A549 (cell line): Measurements from ENCODE around the gene HELT. TPM values are rescaled to one million over a fixed set of nuclear protein-coding genes. Genes with fewer than 3 reads are reported as not detected.

Experiments
- ATAC-seq, 2 experiments: fragments of 200-7000 bp in 1 of 2; fragments of >200 bp in 1 of 2; cut with Nextera tagmentation in 1 of 2; cut with Tn5 transposase in 1 of 2; 3 replicates each; pipeline versions ENCODE4 v1.8.0 to v1.9.1; 2018 to 2020; ENCODE audit warnings: mild to moderate bottlenecking in 1 of 2, moderate library complexity in 1 of 2
- CTCF ChIA-PET: fragments of 300-600 bp; sonication (Branson Sonifier 250); formaldehyde crosslinking; extraction: SDS; loops from one replicate; lab custom pipeline; 2021; ENCODE audit warnings: antibody characterized with exemption, inconsistent platforms; lab: Yijun Ruan, JAX
- POLR2A ChIA-PET: fragments of 350-600 bp; formaldehyde crosslinking; extraction: SDS; loops from one replicate; lab custom pipeline; 2021; ENCODE audit warnings: antibody characterized with exemption, inconsistent platforms; lab: Yijun Ruan, JAX
- DNase-seq, 2 experiments: peaks; one replicate each; pipeline versions ENCODE4 v3.0.0 to v3.0.0-alpha.2; 2011 to 2016; ENCODE audit warnings: low read depth in 1 of 2, low spot score in 1 of 2
- FAIRE-seq: peaks from 2 replicates; lab custom pipeline; 2011; peaks lifted over from hg19 to GRCh38; lab: Jason Lieb, UNC
- H3K27ac ChIP-seq, 2 experiments: fragments of >200 bp; sonication (Bioruptor Twin); formaldehyde crosslinking; 3 replicates each; pipeline ENCODE4 v1.5.1; 2016 to 2017
- H3K4me1 ChIP-seq: fragments of >200 bp; sonication (Bioruptor Twin); formaldehyde crosslinking; 3 replicates; pipeline ENCODE4 v1.6.1; 2016
- H3K4me2 ChIP-seq: fragments of >200 bp; sonication (Bioruptor Twin); formaldehyde crosslinking; 3 replicates; pipeline ENCODE4 v1.6.1; 2016
- H3K4me3 ChIP-seq: fragments of >200 bp; sonication (Bioruptor Twin); formaldehyde crosslinking; 3 replicates; pipeline ENCODE4 v1.5.1; 2016
- H3K9me3 ChIP-seq: fragments of >200 bp; sonication (Bioruptor Twin); formaldehyde crosslinking; 3 replicates; pipeline ENCODE4 v1.6.1; 2016
- BHLHE40 ChIP-seq: IDR thresholded peaks from 2 replicates; pipeline ENCODE4 v1.6.1; 2012; ENCODE audit warnings: low read depth, low read length, inconsistent platforms
- CEBPB ChIP-seq, 2 experiments: fragments of >200 bp in 1 of 2; sonication (Bioruptor Twin) in 1 of 2; formaldehyde crosslinking in 1 of 2; IDR thresholded peaks; 2 replicates each; pipeline ENCODE4 v1.6.1; 2012 to 2016
- CHD2 ChIP-seq: fragments of 150-350 bp; IDR thresholded peaks from 2 replicates; pipeline ENCODE4 v1.6.1; 2014; ENCODE audit warnings: low read length; ENCODE audit not compliant: partially characterized antibody
- EHF ChIP-seq: fragments of 250-450 bp; sonication (Bioruptor Pico); IDR thresholded peaks from 2 replicates; pipeline ENCODE4 v1.5.0; 2020; ENCODE audit warnings: mild to moderate bottlenecking
- EHMT2 ChIP-seq: fragments of 200-600 bp; sonication (generic); IDR thresholded peaks from 2 replicates; pipeline ENCODE4 v1.6.1; 2016; ENCODE audit warnings: antibody characterized with exemption, low read depth, mild to moderate bottlenecking, moderate library complexity
- ESRRA ChIP-seq: fragments of 150-350 bp; IDR thresholded peaks from 2 replicates; pipeline ENCODE4 v1.6.1; 2014; ENCODE audit warnings: mild to moderate bottlenecking, low read length, borderline replicate concordance
- FOSB ChIP-seq: fragments of 250-450 bp; sonication (Bioruptor Pico); IDR thresholded peaks from 2 replicates; pipeline ENCODE4 v1.5.0; 2020; ENCODE audit warnings: mild to moderate bottlenecking, moderate library complexity
- FOSL2 ChIP-seq, 2 experiments: fragments of 450-650 bp in 1 of 2; fragments of >200 bp in 1 of 2; sonication (Bioruptor Twin) in 1 of 2; formaldehyde crosslinking; IDR thresholded peaks; 2 replicates each; pipeline versions ENCODE4 v1.5.0 to v1.6.1; 2016 to 2020; ENCODE audit warnings: mild to moderate bottlenecking in 1 of 2, moderate library complexity in 1 of 2
- FOXS1 ChIP-seq: fragments of 250-450 bp; sonication (Bioruptor Pico); IDR thresholded peaks from 2 replicates; pipeline ENCODE4 v1.5.0; 2020; ENCODE audit warnings: mild to moderate bottlenecking, moderate library complexity
- GATA3 ChIP-seq: IDR thresholded peaks from 2 replicates; pipeline ENCODE4 v1.6.1; 2012; ENCODE audit warnings: borderline replicate concordance
- HOXA7 ChIP-seq: fragments of 250-450 bp; sonication (Bioruptor Pico); IDR thresholded peaks from 2 replicates; pipeline ENCODE4 v1.5.0; 2020; ENCODE audit warnings: mild to moderate bottlenecking, moderate library complexity
- HOXB13 ChIP-seq: fragments of 250-450 bp; sonication (Bioruptor Pico); IDR thresholded peaks from 2 replicates; pipeline ENCODE4 v1.5.0; 2020; ENCODE audit warnings: low read depth, mild to moderate bottlenecking, moderate library complexity
- HOXB5 ChIP-seq: fragments of 250-450 bp; sonication (Bioruptor Pico); IDR thresholded peaks from 2 replicates; pipeline ENCODE4 v1.5.0; 2020; ENCODE audit warnings: mild to moderate bottlenecking, moderate library complexity
- JUN ChIP-seq, 2 experiments: fragments of >200 bp; sonication (Bioruptor Twin); formaldehyde crosslinking; IDR thresholded peaks; 2 replicates in 1 of 2; 3 replicates in 1 of 2; pipeline ENCODE4 v1.6.1; 2016 to 2017
- JUNB ChIP-seq: fragments of >200 bp; sonication (Bioruptor Twin); formaldehyde crosslinking; IDR thresholded peaks from 2 replicates; pipeline ENCODE4 v1.6.1; 2016
- KDM1A ChIP-seq: fragments of 200-600 bp; sonication (generic); IDR thresholded peaks from 2 replicates; pipeline ENCODE4 v1.6.1; 2016; ENCODE audit warnings: low read depth, mild to moderate bottlenecking
- NR3C1 ChIP-seq: fragments of >200 bp; sonication (Bioruptor Twin); formaldehyde crosslinking; IDR thresholded peaks from 3 replicates; pipeline ENCODE4 v1.6.1; 2017
- PHF8 ChIP-seq: fragments of 200-600 bp; sonication (generic); IDR thresholded peaks from 2 replicates; pipeline ENCODE4 v1.6.1; 2016; ENCODE audit warnings: low read depth, mild to moderate bottlenecking, antibody characterized with exemption, moderate library complexity, borderline replicate concordance
- POLR2A ChIP-seq: IDR thresholded peaks from 2 replicates; pipeline ENCODE4 v1.6.1; 2012; ENCODE audit warnings: mild to moderate bottlenecking, low read length
- RFX5 ChIP-seq: fragments of 450-650 bp; IDR thresholded peaks from 2 replicates; pipeline ENCODE4 v1.7.1; 2014; ENCODE audit warnings: antibody characterized with exemption, mild to moderate bottlenecking, moderate library complexity
- ZC3H11A ChIP-seq: fragments of 450-650 bp; IDR thresholded peaks from 2 replicates; pipeline ENCODE4 v1.6.1; 2014; ENCODE audit warnings: antibody characterized with exemption, mild to moderate bottlenecking
- ZNF302 ChIP-seq: fragments of 250-450 bp; sonication (Bioruptor Pico); IDR thresholded peaks from 2 replicates; pipeline ENCODE4 v1.9.0; 2021; ENCODE audit warnings: inconsistent platforms, mild to moderate bottlenecking, moderate library complexity
- WGBS: methylation state at CpG from one replicate; pipeline ENCODE4 v1.1.6; 2017; ENCODE audit errors: missing lambda C conversion rate; 5-methylcytosine and 5-hydroxymethylcytosine counted together
- polyA plus RNA-seq, 4 experiments: library from polyadenylated mRNA; depleted of rRNA in 3 of 4; stranded (reverse); fragments of >200 nt; fragmentation: RNase III in 1 of 4; extraction: RNeasy Plus Mini Kit Qiagen cat#74134 plus additional on column Dnase treatment in 1 of 4; gene quantifications; 2 replicates in 3 of 4; 3 replicates in 1 of 4; pipeline ENCODE4 v1.2.3, GENCODE V29; 2011 to 2017
- TF ChIP-seq, protein P1 (sequence below): fragments of 250-450 bp; sonication (Bioruptor Pico); IDR thresholded peaks from 2 replicates; pipeline ENCODE4 v1.5.0; 2021; ENCODE audit warnings: mild to moderate bottlenecking, moderate library complexity, borderline replicate concordance
- TF ChIP-seq, protein P2 (sequence below): fragments of 450-650 bp; IDR thresholded peaks from 2 replicates; pipeline ENCODE4 v1.6.1; 2014; ENCODE audit warnings: antibody characterized with exemption
- TF ChIP-seq, protein P3 (sequence below): fragments of 250-450 bp; sonication (Bioruptor Pico); IDR thresholded peaks from 2 replicates; pipeline ENCODE4 v1.5.0; 2020; ENCODE audit warnings: low read depth, mild to moderate bottlenecking, moderate library complexity

The HELT gene
- polyA plus RNA-seq, 2 of the 4 experiments (the other 2 are of a cell fraction), result not detected

DNA sequence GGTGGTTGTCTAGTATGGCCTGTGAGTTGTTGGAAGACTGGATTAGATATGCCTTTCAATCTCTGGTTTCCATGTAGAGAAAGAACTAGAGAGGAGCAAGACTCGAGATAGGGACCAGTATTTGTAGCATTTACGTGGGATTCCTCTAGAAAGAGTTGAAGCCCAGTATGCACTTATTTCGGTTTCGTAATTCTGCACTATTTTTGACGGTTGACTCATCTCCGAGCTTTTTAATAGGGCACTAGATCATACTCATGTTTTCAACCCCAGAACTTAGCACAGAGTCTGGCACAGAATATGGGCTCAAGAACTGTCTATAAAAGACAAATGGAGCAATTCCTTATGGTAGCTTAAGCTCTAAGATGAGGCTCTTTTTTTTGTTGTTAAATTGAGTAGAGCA lies 15.7 kb downstream of the HELT start:
- ChIA-PET POLR2A (no interaction called here), CTCF (interaction anchor here (1.1 to 2.8 kb wide), 2 partner anchors 62 to 101 kb away, joined by 4 to 7 read pairs; no protein-coding TSS in a partner anchor)
- no peak for TF ChIP-seq KDM1A
- TF ChIP-seq FOSB (CRISPR knock-in tag), result no peak
- no peak for TF ChIP-seq FOSL2 (IDR thresholded peaks at IDR 0.05)
- TF ChIP-seq FOSL2 (CRISPR knock-in tag; IDR thresholded peaks at IDR 0.05), result 0 out of 2 replicates have a peak, but pooled peaks have one; percentile 5
- TF ChIP-seq NR3C1, result no peak
- TF ChIP-seq, protein P1, sequence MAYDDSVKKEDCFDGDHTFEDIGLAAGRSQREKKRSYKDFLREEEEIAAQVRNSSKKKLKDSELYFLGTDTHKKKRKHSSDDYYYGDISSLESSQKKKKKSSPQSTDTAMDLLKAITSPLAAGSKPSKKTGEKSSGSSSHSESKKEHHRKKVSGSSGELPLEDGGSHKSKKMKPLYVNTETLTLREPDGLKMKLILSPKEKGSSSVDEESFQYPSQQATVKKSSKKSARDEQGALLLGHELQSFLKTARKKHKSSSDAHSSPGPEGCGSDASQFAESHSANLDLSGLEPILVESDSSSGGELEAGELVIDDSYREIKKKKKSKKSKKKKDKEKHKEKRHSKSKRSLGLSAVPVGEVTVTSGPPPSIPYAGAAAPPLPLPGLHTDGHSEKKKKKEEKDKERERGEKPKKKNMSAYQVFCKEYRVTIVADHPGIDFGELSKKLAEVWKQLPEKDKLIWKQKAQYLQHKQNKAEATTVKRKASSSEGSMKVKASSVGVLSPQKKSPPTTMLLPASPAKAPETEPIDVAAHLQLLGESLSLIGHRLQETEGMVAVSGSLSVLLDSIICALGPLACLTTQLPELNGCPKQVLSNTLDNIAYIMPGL, result no peak
- no peak for TF ChIP-seq BHLHE40
- TF ChIP-seq EHMT2, result no peak
- TF ChIP-seq JUN (IDR thresholded peaks at IDR 0.05), result no peak
- TF ChIP-seq, all 56 proteins: peak for 1
- no peak overlapping the region for H3K4me3 ChIP-seq
- no peaks in the 10 kb centered on the region for H3K4me1 ChIP-seq
- H3K27ac ChIP-seq, result no peak overlapping the region
- no peak for DNase-seq
- no peak overlapping the region for H3K4me2 ChIP-seq
- 32% methylated on average over 6 of the region's 6 CpGs for WGBS
- no peak for FAIRE-seq
- no peaks in the 10 kb centered on the region for H3K9me3 ChIP-seq
- no peak for ATAC-seq

DNA sequence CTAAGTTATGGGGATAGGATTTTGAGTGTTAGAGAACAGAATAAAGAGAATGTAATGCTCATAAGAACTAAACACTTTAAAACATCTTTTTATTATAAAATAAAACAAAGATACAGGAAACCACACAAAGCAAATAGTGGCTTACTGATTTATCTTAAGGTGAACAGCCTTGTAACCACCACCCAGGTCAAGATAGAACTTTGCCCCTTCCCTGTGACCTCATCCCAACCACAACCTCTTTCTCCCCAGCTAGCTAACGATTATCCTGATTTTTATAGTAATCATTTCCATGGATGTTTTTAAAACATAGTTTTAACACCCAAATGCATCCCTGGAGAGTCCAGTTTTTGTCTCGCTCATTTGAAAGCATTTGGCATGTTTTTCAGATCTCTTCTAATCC lies 17.0 kb downstream of the HELT start:
- POLR2A ChIA-PET, result no interaction called here
- WGBS, result 68% methylated on average over 2 of the region's 2 CpGs
- FAIRE-seq (no peak), ATAC-seq (no peak), DNase-seq (no peak)
- TF ChIP-seq POLR2A, result no peak
- Histone ChIP-seq H3K27ac (no peak overlapping the region), H3K4me3 (no peak overlapping the region), H3K4me2 (no peak overlapping the region), H3K4me1 (no peaks in the 10 kb centered on the region; the same call in 2 of the 3 replicates), H3K9me3 (no peaks in the 10 kb centered on the region)
- CTCF ChIA-PET, result interaction anchor here (1.4 kb wide), 1 partner anchor 30 kb away, joined by 5 read pairs; no protein-coding TSS in a partner anchor

DNA sequence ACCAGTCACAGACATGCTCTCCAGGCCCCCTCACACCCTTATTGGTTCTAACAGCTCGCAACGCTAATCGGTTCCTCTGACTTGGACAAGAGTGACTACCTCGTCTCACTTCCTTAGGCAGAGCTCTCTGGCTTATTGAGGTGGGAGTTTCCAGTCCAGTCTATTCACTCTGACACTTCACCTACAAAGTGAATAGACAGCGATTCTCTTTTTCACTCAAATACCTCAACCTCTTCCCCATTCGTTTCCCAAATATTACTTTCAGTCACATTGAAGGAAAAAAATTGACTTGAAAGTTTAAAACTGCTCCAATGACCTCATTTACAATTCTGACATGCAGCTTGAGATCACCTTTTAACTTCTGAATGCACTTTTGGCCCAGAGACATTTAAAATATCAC lies 17.7 kb downstream of the HELT start:
- Histone ChIP-seq H3K4me1 (no peaks in the 10 kb centered on the region; the same call in 2 of the 3 replicates), H3K4me3 (no peak overlapping the region), H3K4me2 (no peak overlapping the region), H3K9me3 (no peaks in the 10 kb centered on the region), H3K27ac (no peak overlapping the region)
- no peak for ATAC-seq
- FAIRE-seq, result no peak
- ChIA-PET POLR2A (interaction anchor here (0.5 kb wide), 1 partner anchor 17 kb away, joined by 3 read pairs; no protein-coding TSS in a partner anchor), CTCF (interaction anchor here (1.4 to 1.8 kb wide), 2 partner anchors 31 to 98 kb away, joined by 5 to 6 read pairs; no protein-coding TSS in a partner anchor)
- TF ChIP-seq GATA3 (no peak), ESRRA (no peak), HOXB5 (no peak), ZNF302 (CRISPR knock-in tag) (no peak), FOSL2 (IDR thresholded peaks at IDR 0.05) (no peak), FOSL2 (CRISPR knock-in tag; IDR thresholded peaks at IDR 0.05) (no peak), HOXA7 (CRISPR knock-in tag) (no peak), HOXB13 (no peak), ZC3H11A (no peak), CHD2 (no peak), BHLHE40 (no peak), PHF8 (no peak), EHF (CRISPR knock-in tag) (no peak), JUN (IDR thresholded peaks at IDR 0.05) (no peak), CEBPB (IDR thresholded peaks at IDR 0.05) (no peak), FOXS1 (CRISPR knock-in tag) (no peak), JUNB (no peak), RFX5 (no peak)
- TF ChIP-seq, protein P2, sequence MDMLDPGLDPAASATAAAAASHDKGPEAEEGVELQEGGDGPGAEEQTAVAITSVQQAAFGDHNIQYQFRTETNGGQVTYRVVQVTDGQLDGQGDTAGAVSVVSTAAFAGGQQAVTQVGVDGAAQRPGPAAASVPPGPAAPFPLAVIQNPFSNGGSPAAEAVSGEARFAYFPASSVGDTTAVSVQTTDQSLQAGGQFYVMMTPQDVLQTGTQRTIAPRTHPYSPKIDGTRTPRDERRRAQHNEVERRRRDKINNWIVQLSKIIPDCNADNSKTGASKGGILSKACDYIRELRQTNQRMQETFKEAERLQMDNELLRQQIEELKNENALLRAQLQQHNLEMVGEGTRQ, result no peak
- TF ChIP-seq, protein P3, sequence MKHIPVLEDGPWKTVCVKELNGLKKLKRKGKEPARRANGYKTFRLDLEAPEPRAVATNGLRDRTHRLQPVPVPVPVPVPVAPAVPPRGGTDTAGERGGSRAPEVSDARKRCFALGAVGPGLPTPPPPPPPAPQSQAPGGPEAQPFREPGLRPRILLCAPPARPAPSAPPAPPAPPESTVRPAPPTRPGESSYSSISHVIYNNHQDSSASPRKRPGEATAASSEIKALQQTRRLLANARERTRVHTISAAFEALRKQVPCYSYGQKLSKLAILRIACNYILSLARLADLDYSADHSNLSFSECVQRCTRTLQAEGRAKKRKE (CRISPR knock-in tag), result no peak
- TF ChIP-seq, protein P1, result no peak
- no peak for DNase-seq
- 70% methylated on average over 6 of the region's 6 CpGs for WGBS
